ENCODE data around the gene KCNG2. TPM values are rescaled to one million over a fixed set of nuclear protein-coding genes. Genes with fewer than 3 reads are reported as not detected.

The KCNG2 gene
- total RNA-seq, 2 donors from 2014 or later: 1.5 TPM; not detected in 1

DNA sequence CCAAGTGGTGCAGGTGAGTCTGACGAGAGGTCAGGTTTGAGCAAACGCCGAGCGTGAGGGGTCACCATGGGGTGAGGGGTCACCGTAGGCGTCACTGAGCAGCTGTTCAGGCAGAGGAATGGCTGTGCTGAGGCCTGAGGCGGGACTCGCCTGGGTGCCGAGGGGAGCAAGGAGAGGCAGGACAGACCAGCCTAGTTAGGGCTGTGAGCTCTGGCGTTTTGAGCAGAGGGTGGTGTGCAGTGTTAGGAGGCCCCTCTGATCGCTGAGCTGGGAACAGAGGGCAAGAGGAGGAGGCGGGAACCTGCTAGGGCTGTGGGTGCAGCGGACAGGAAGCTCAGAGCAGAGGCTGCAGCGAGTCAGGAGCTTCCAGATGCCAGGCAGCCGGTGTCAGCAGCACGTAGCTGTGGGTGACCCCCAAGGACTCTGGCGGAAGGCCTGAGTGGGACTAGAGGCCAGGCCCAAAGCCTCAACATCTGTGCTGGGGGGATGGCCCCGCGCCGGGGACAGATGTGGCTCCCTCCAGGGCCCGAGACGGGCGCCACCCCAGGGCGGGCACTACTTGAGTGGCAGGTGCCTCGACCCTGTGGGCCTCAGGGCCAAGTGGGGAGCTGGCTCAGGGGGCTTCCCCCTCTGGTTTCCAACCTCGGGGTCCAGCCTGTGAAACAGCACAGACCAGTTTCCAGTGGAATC, 55.7 kb downstream of the KCNG2 start:
- Histone ChIP-seq H3K27me3 (replicated peaks; ENCODE audit: insufficient read depth) (no peaks in the 10 kb centered on the region), H3K4me1 (ENCODE audit: control insufficient read depth in 1 of 2, low read depth in 2 of 2) (no peaks in the 10 kb centered on the region), H3K4me3 (no peak overlapping the region), H3K27ac (no peak overlapping the region), H3K36me3 (no peaks in the 10 kb centered on the region), H3K9me3 (no peaks in the 10 kb centered on the region)
- ATAC-seq (ENCODE audit: insufficient number of reproducible peaks, low FRiP score, low read depth): no peak
- no peak for DNase-seq (ENCODE audit: low spot score)
- TF ChIP-seq, protein P1, sequence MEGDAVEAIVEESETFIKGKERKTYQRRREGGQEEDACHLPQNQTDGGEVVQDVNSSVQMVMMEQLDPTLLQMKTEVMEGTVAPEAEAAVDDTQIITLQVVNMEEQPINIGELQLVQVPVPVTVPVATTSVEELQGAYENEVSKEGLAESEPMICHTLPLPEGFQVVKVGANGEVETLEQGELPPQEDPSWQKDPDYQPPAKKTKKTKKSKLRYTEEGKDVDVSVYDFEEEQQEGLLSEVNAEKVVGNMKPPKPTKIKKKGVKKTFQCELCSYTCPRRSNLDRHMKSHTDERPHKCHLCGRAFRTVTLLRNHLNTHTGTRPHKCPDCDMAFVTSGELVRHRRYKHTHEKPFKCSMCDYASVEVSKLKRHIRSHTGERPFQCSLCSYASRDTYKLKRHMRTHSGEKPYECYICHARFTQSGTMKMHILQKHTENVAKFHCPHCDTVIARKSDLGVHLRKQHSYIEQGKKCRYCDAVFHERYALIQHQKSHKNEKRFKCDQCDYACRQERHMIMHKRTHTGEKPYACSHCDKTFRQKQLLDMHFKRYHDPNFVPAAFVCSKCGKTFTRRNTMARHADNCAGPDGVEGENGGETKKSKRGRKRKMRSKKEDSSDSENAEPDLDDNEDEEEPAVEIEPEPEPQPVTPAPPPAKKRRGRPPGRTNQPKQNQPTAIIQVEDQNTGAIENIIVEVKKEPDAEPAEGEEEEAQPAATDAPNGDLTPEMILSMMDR (IDR thresholded peaks at IDR 0.05): no peak

DNA sequence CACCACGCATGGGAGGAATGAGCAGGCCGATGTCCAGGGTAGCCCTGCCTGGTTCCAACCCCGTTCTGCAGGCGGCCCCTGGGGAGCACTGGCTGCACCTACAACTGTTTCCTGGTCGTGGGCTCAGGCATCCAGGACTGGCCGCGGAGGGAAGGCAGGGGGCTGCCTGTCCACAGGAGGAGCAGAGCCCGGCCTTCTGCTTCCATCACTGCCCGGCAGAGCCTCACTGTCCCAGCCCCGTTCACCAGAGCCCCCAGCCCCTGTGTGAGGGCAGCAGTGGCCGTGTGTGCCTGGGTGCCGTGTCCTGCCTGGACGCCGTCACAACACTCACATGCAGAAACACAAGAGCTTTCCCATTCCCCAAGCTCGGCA, 56.2 kb downstream of the KCNG2 start:
- Histone ChIP-seq H3K4me1 (ENCODE audit: control insufficient read depth in 1 of 2, low read depth in 2 of 2) (no peaks in the 10 kb centered on the region), H3K27me3 (replicated peaks; ENCODE audit: insufficient read depth) (no peaks in the 10 kb centered on the region), H3K9me3 (no peaks in the 10 kb centered on the region), H3K36me3 (no peaks in the 10 kb centered on the region), H3K4me3 (no peak overlapping the region), H3K27ac (no peak overlapping the region)
- TF ChIP-seq, protein P1 (IDR thresholded peaks at IDR 0.05): no peak
- DNase-seq (ENCODE audit: low spot score): no peak
- no peak for ATAC-seq (ENCODE audit: insufficient number of reproducible peaks, low FRiP score, low read depth)

DNA sequence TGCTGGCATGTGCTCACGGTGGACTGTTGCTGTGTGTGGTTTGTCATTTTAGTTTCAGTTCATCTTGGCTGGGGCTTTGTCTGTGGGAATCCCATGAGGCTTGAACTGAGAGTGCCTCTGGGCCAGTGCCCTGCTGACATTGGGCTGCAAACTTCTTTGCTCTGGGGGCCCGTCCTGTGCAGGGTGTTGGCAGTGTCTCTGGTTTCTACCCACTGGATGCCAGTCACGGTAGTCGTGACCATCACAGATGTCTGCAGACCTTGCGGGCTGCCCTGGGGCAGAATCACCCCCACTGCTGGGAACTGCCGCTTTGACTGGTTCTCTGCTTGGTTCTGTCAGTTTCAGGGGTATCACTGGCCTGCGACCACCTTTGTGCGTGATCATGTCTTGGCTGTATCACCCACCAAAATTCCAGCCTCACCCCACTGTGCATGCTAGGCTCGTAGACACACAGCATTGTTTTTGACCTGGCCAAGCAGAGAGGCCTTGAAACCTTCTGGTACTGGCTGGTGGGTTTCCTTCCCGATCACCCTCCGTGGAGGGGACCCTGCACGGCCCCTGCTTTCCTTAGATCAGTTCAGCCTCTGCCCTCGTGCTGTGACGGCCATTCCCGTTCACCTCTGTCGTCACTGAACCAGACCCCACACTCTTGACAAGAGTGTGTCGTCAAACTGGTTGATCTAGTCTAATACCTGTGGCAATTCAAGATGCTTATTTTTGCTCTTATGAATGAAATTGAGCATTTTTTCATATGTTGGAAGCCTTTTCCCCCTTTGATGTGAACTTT, 57.6 kb downstream of the KCNG2 start:
- ATAC-seq (ENCODE audit: insufficient number of reproducible peaks, low FRiP score, low read depth): no peak
- no peak overlapping the region for H3K27ac ChIP-seq
- H3K4me3 ChIP-seq: no peak overlapping the region
- no peaks in the 10 kb centered on the region for H3K9me3 ChIP-seq
- DNase-seq (ENCODE audit: low spot score): no peak
- no peaks in the 10 kb centered on the region for H3K4me1 ChIP-seq (ENCODE audit: control insufficient read depth in 1 of 2, low read depth in 2 of 2)
- TF ChIP-seq, protein P1 (IDR thresholded peaks at IDR 0.05): no peak
- H3K27me3 ChIP-seq (replicated peaks; ENCODE audit: insufficient read depth): no peaks in the 10 kb centered on the region
- no peaks in the 10 kb centered on the region for H3K36me3 ChIP-seq

GRCh38 chr18:79856119-79857007, 58.6 kb downstream of the KCNG2 start:
- TF ChIP-seq, protein P1 (IDR thresholded peaks at IDR 0.05): no peak
- no peaks in the 10 kb centered on the region for H3K9me3 ChIP-seq
- ATAC-seq (ENCODE audit: insufficient number of reproducible peaks, low FRiP score, low read depth): no peak
- no peaks in the 10 kb centered on the region for H3K36me3 ChIP-seq
- DNase-seq (ENCODE audit: low spot score): no peak
- no peaks in the 10 kb centered on the region for H3K27me3 ChIP-seq (replicated peaks; ENCODE audit: insufficient read depth)
- H3K4me1 ChIP-seq (ENCODE audit: control insufficient read depth in 1 of 2, low read depth in 2 of 2): no peaks in the 10 kb centered on the region
- no peak overlapping the region for H3K27ac ChIP-seq
- H3K4me3 ChIP-seq: no peak overlapping the region

Measured in thoracic aorta (tissue), 2 donors.